ENCODE data around the gene SLC13A3. TPM values are rescaled to one million over a fixed set of nuclear protein-coding genes. Genes with fewer than 3 reads are reported as not detected.

Gene SLC13A3
- total RNA-seq, 4 donors from 2014 or later, result 1.1 to 8.9 (median 4.2) TPM

- no peak overlapping the region for H3K27ac ChIP-seq
- H3K9me3 ChIP-seq, result no peaks in the 10 kb centered on the region
- H3K36me3 ChIP-seq, result no peaks in the 10 kb centered on the region
- H3K4me3 ChIP-seq, result no peak overlapping the region
- 87% methylated on average over 4 of the region's 4 CpGs for WGBS
- DNase-seq (ENCODE audit: low spot score in 2 of 2), result no peak
- H3K27me3 ChIP-seq, result peaks cover 14% of the 10 kb centered on the region
- TF ChIP-seq EP300 (IDR thresholded peaks at IDR 0.05) (no peak), POLR2AphosphoS5 (IDR thresholded peaks at IDR 0.05) (no peak), CTCF (IDR thresholded peaks at IDR 0.05) (no peak), POLR2A (IDR thresholded peaks at IDR 0.05) (no peak)
- no peaks in the 10 kb centered on the region for H3K4me1 ChIP-seq
Observed at GRCh38 chr20:46549188-46549972, 101.9 kb downstream of the SLC13A3 start.

GRCh38 chr20:46548688-46549087, 102.6 kb downstream of the SLC13A3 start:
- H3K9me3 ChIP-seq, result no peaks in the 10 kb centered on the region
- 87% methylated on average over 5 of the region's 5 CpGs for WGBS
- no peaks in the 10 kb centered on the region for H3K36me3 ChIP-seq
- TF ChIP-seq CTCF (IDR thresholded peaks at IDR 0.05) (no peak), EP300 (IDR thresholded peaks at IDR 0.05) (no peak), POLR2AphosphoS5 (IDR thresholded peaks at IDR 0.05) (no peak), POLR2A (IDR thresholded peaks at IDR 0.05) (no peak)
- no peak overlapping the region for H3K4me3 ChIP-seq
- no peaks in the 10 kb centered on the region for H3K4me1 ChIP-seq
- no peak overlapping the region for H3K27ac ChIP-seq
- no peak for DNase-seq (ENCODE audit: low spot score in 2 of 2)
- H3K27me3 ChIP-seq, result peaks cover 14% of the 10 kb centered on the region

GRCh38 chr20:46547995-46548394, 103.3 kb downstream of the SLC13A3 start:
- WGBS, result 84% methylated on average over 6 of the region's 6 CpGs
- TF ChIP-seq CTCF (IDR thresholded peaks at IDR 0.05), result no peak
- TF ChIP-seq EP300 (IDR thresholded peaks at IDR 0.05), result no peak
- TF ChIP-seq POLR2A (IDR thresholded peaks at IDR 0.05), result no peak
- TF ChIP-seq POLR2AphosphoS5 (IDR thresholded peaks at IDR 0.05), result no peak
- Histone ChIP-seq H3K4me1 (no peaks in the 10 kb centered on the region), H3K36me3 (no peaks in the 10 kb centered on the region), H3K9me3 (no peaks in the 10 kb centered on the region), H3K27me3 (peaks cover 14% of the 10 kb centered on the region), H3K27ac (no peak overlapping the region), H3K4me3 (no peak overlapping the region)
- no peak for DNase-seq (ENCODE audit: low spot score in 2 of 2)

GRCh38 chr20:46546936-46547335, 104.3 kb downstream of the SLC13A3 start:
- H3K4me3 ChIP-seq, result no peak overlapping the region
- no peak for DNase-seq (ENCODE audit: low spot score in 2 of 2)
- no peaks in the 10 kb centered on the region for H3K4me1 ChIP-seq
- peaks cover 22% of the 10 kb centered on the region for H3K27me3 ChIP-seq
- no peak overlapping the region for H3K27ac ChIP-seq
- WGBS, result 75% methylated on average over 6 of the region's 6 CpGs
- no peaks in the 10 kb centered on the region for H3K9me3 ChIP-seq
- TF ChIP-seq POLR2A (IDR thresholded peaks at IDR 0.05) (no peak), CTCF (IDR thresholded peaks at IDR 0.05) (no peak), POLR2AphosphoS5 (IDR thresholded peaks at IDR 0.05) (no peak), EP300 (IDR thresholded peaks at IDR 0.05) (no peak)
- H3K36me3 ChIP-seq, result no peaks in the 10 kb centered on the region

- DNase-seq (ENCODE audit: low spot score in 2 of 2), result no peak
- 79% methylated on average over 3 of the region's 3 CpGs for WGBS
- no peaks in the 10 kb centered on the region for H3K4me1 ChIP-seq
- H3K27ac ChIP-seq, result no peak overlapping the region
- no peaks in the 10 kb centered on the region for H3K36me3 ChIP-seq
- TF ChIP-seq CTCF (IDR thresholded peaks at IDR 0.05) (no peak), EP300 (IDR thresholded peaks at IDR 0.05) (no peak), POLR2A (IDR thresholded peaks at IDR 0.05) (no peak), POLR2AphosphoS5 (IDR thresholded peaks at IDR 0.05) (no peak)
- no peaks in the 10 kb centered on the region for H3K9me3 ChIP-seq
- H3K4me3 ChIP-seq, result no peak overlapping the region
- H3K27me3 ChIP-seq, result peaks cover 28% of the 10 kb centered on the region
Observed at GRCh38 chr20:46546298-46546697, 105.0 kb downstream of the SLC13A3 start.

All from suprapubic skin (tissue), 4 donors.